GM23248 (cell line): ENCODE data around the gene CTDNEP1. TPM values are rescaled to one million over a fixed set of nuclear protein-coding genes. Genes with fewer than 3 reads are reported as not detected.
A peak's percentile ranks its signal among the peaks of the same experiment; 100 is the strongest.

ENCODE experiments used
- DNase-seq: peaks from one replicate; pipeline ENCODE4 v3.0.0-alpha.2; 2015
- H2AFZ ChIP-seq: fragments of 200-600 bp; sonication (generic); 2 replicates; pipeline ENCODE4 v1.6.1; 2016; ENCODE audit warnings: antibody characterized with exemption
- H3F3A ChIP-seq: fragments of 200-600 bp; sonication (generic); 2 replicates; pipeline ENCODE4 v1.6.1; 2016; ENCODE audit warnings: mild to moderate bottlenecking, antibody characterized with exemption, mixed run types; ENCODE audit not compliant: insufficient read depth
- H3K27ac ChIP-seq: fragments of 200-600 bp; sonication (generic); 2 replicates; pipeline ENCODE4 v1.5.1; 2016; ENCODE audit warnings: mild to moderate bottlenecking
- H3K27me3 ChIP-seq: fragments of 200-600 bp; sonication (generic); replicated peaks from 2 replicates; pipeline ENCODE4 v1.6.1; 2016; ENCODE audit warnings: mild to moderate bottlenecking; ENCODE audit not compliant: insufficient read depth
- H3K36me3 ChIP-seq: fragments of 200-600 bp; sonication (generic); 2 replicates; pipeline ENCODE4 v1.6.1; 2016; ENCODE audit warnings: low read depth, mild to moderate bottlenecking
- H3K4me1 ChIP-seq: fragments of 200-600 bp; sonication (generic); 2 replicates; pipeline ENCODE4 v1.6.1; 2016; ENCODE audit warnings: mild to moderate bottlenecking; ENCODE audit not compliant: insufficient read depth
- H3K4me2 ChIP-seq: fragments of 200-600 bp; sonication (generic); one replicate; pipeline ENCODE4 v1.6.1; 2016; ENCODE audit warnings: mild to moderate bottlenecking; ENCODE audit not compliant: unreplicated experiment
- H3K4me3 ChIP-seq: fragments of 200-600 bp; sonication (generic); 2 replicates; pipeline ENCODE4 v1.5.1; 2016; ENCODE audit warnings: mild to moderate bottlenecking
- H3K79me2 ChIP-seq: fragments of 200-600 bp; sonication (generic); 2 replicates; pipeline ENCODE4 v1.6.1; 2016; ENCODE audit warnings: mild to moderate bottlenecking; ENCODE audit not compliant: insufficient read depth
- H3K9ac ChIP-seq: fragments of 200-600 bp; sonication (generic); 2 replicates; pipeline ENCODE4 v1.6.1; 2016; ENCODE audit warnings: mild to moderate bottlenecking
- H3K9me2 ChIP-seq: fragments of 200-600 bp; sonication (generic); 2 replicates; pipeline ENCODE4 v1.6.1; 2016; ENCODE audit warnings: mixed run types, mild to moderate bottlenecking, moderate library complexity; ENCODE audit not compliant: insufficient read depth
- H3K9me3 ChIP-seq: fragments of 200-600 bp; sonication (generic); one replicate; pipeline ENCODE4 v1.6.1; 2017; ENCODE audit warnings: low read depth
- H4K20me1 ChIP-seq: fragments of 200-600 bp; sonication (generic); 2 replicates; pipeline ENCODE4 v1.6.0; 2016; ENCODE audit not compliant: insufficient read depth
- EZH2 ChIP-seq: fragments of 200-600 bp; sonication (generic); IDR thresholded peaks from 2 replicates; pipeline ENCODE4 v1.6.1; 2018; ENCODE audit warnings: antibody characterized with exemption, mild to moderate bottlenecking; ENCODE audit not compliant: insufficient read depth, poor library complexity, severe bottlenecking
- EZH2phosphoT487 ChIP-seq: fragments of 200-600 bp; sonication (generic); IDR thresholded peaks from 2 replicates; pipeline ENCODE4 v1.6.1; 2018; ENCODE audit warnings: antibody characterized with exemption, moderate library complexity, mild to moderate bottlenecking, low read depth; ENCODE audit not compliant: insufficient read depth
- WGBS, 2 experiments: methylation state at CpG; one replicate each; pipeline ENCODE4 v1.1.6; 2015 to 2017; ENCODE audit warnings: low lambda C conversion rate in 2 of 2, low coverage in 1 of 2; ENCODE audit errors: missing lambda C conversion rate in 2 of 2; 5-methylcytosine and 5-hydroxymethylcytosine counted together
- in situ Hi-C: fragments of 300-500 bp; cut with MboI; formaldehyde crosslinking; loops from 2 replicates; pipeline ENCODE4 v1.15.0; 2020
- polyA plus RNA-seq: library from polyadenylated mRNA; unstranded; fragments of >200 nt; fragmentation: Nextera tagmentation; extraction: Ambion mirVana; gene quantifications from 2 replicates; pipeline ENCODE4 v1.2.1, GENCODE V29; 2016
- total RNA-seq: library from RNA; depleted of rRNA; stranded (reverse); fragments of >200 nt; shearing (Covaris generic); gene quantifications from 2 replicates; pipeline ENCODE4 v1.2.3, GENCODE V29; 2014

The CTDNEP1 gene
- total and polyA plus RNA-seq, 2 experiments from 2014 or later = 30.0 to 38.9 TPM

DNA sequence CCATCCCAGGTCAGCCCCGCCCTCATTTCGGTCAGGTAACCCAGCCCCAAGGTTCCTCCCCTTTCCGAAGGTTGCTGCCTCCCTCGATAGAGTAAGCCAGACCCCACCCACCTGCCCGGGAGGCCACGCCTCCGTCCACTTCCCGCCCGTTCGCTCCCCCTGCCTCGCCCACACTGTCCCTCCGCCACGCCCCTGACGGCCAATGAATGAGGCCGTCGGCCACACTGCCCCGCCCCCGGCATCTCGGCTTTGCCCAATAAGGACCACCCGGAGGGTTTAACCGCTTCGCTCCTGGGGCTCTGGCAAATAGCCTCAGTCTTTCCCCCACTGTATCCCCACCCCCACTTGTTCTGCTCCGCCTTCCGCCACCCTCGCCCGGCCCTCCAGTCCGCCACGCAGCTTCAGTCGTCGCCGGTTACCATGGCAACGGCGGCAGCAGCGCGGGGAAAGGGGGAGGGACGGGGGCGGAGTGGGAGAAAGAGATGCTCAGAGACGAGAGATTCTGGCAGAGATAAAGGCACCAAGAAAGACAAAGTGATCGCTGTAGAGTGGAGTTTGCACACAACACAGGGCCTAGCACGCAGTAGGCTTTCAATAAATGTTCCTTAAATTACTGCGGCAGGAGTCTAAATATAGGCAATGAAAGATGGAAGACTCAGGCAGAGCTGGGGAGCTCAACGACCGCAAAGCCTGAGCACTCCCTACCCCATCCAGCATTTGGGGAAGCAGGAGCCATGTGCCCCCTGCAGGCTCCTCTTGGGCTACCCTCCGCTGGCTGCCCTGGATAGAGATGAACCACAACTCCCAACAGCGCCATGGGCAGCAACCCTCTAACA lies 37.0 kb downstream of the CTDNEP1 start:
- no peak for TF ChIP-seq EZH2phosphoT487
- TF ChIP-seq EZH2 = no peak
- peak overlapping the region; percentile 76 for H3K4me3 ChIP-seq
- H3K9me3 ChIP-seq = no peaks in the 10 kb centered on the region
- peaks cover 34% of the 10 kb centered on the region for H3K4me1 ChIP-seq
- in situ Hi-C loops = no loop called here
- no peaks in the 10 kb centered on the region for H3K27me3 ChIP-seq
- H3K9ac ChIP-seq = peak overlapping the region; percentile 77
- WGBS, 2 experiments = 0 to 1% methylated on average over 37 to 45 of the region's 45 CpGs
- H3K27ac ChIP-seq = peak overlapping the region; percentile 85
- H3K9me2 ChIP-seq = no peaks in the 10 kb centered on the region
- peak overlapping the region; percentile 80 for H3K4me2 ChIP-seq
- H3K36me3 ChIP-seq = no peaks in the 10 kb centered on the region
- DNase-seq = peak; percentile 98
- peaks cover 66% of the 10 kb centered on the region for H3K79me2 ChIP-seq
- peak overlapping the region; percentile 9; the same call in 1 of the 2 replicates for H2AFZ ChIP-seq
- H4K20me1 ChIP-seq = no peaks in the 10 kb centered on the region
- H3F3A ChIP-seq = peaks cover 15% of the 10 kb centered on the region

- no peaks in the 10 kb centered on the region for H3K27me3 ChIP-seq
- H3K79me2 ChIP-seq = peaks cover 72% of the 10 kb centered on the region
- no peaks in the 10 kb centered on the region for H4K20me1 ChIP-seq
- H3K4me2 ChIP-seq = peak overlapping the region; percentile 80
- no peaks in the 10 kb centered on the region for H3K36me3 ChIP-seq
- H3K9me2 ChIP-seq = no peaks in the 10 kb centered on the region
- no peaks in the 10 kb centered on the region for H3K9me3 ChIP-seq
- WGBS, 2 experiments = 6 to 7% methylated on average over 15 of the region's 15 CpGs
- peak; percentile 86 for DNase-seq
- H3K4me3 ChIP-seq = peak overlapping the region; percentile 76
- no peak overlapping the region for H2AFZ ChIP-seq
- TF ChIP-seq EZH2phosphoT487 (no peak), EZH2 (no peak)
- H3K27ac ChIP-seq = peak overlapping the region; percentile 85
- peak overlapping the region; percentile 77 for H3K9ac ChIP-seq
- H3F3A ChIP-seq = peaks cover 15% of the 10 kb centered on the region
- in situ Hi-C loops = no loop called here
- peaks cover 27% of the 10 kb centered on the region for H3K4me1 ChIP-seq
These were observed 37.6 kb downstream of the CTDNEP1 start for GRCh38 chr17:7213895-7214299.

- no peak for DNase-seq
- no peak overlapping the region for H3K9ac ChIP-seq
- H4K20me1 ChIP-seq = no peaks in the 10 kb centered on the region; the same call in 1 of the 2 replicates
- no peaks in the 10 kb centered on the region for H3K36me3 ChIP-seq
- no peak overlapping the region for H3K27ac ChIP-seq
- TF ChIP-seq EZH2 (no peak), EZH2phosphoT487 (no peak)
- no peak overlapping the region for H3K4me2 ChIP-seq
- in situ Hi-C loops = no loop called here
- H3K4me3 ChIP-seq = no peak overlapping the region
- peaks cover 26% of the 10 kb centered on the region for H3K4me1 ChIP-seq
- no peaks in the 10 kb centered on the region for H3K27me3 ChIP-seq
- 46 to 64% methylated on average over 17 to 37 of the region's 37 CpGs for WGBS, 2 experiments
- H3K9me3 ChIP-seq = no peaks in the 10 kb centered on the region
- no peaks in the 10 kb centered on the region for H3K9me2 ChIP-seq
- H2AFZ ChIP-seq = no peak overlapping the region
- peaks cover 15% of the 10 kb centered on the region for H3F3A ChIP-seq
- H3K79me2 ChIP-seq = peaks cover 85% of the 10 kb centered on the region
These were observed 39.9 kb downstream of the CTDNEP1 start for GRCh38 chr17:7211491-7212273.

DNA sequence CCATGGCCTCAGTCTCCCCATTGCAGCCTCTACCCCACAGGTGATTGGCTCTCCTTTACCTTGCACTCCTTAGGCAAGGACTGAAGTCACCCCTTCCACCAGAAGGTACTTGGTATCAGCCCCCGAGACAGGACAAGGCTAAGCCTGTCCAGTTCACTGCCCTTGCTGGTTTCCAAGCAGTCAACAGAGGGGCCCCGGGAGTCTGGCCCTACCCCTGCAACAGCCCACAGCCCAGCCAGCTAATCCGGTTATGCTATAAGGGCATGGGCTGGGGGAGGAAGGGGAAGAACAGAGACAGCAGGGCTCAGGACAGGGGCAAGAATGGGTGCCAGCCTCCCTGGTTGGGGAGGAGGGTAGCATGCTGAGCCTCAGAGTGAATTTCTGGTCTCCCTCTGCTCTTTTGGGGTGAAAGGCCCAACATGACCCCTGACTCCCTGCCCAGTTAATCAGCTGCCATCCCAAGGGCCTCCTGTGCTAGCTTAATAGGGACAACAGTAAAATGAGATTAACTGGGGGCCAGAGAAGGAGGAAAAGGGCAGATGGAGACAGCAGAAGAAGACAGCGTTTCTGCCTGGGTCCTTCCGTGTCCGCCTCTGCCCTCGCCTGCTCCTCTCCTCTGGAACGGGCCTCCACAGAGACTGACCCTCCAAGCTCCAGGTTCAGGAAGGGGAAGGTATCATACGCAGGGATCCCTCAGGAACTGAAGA lies 42.6 kb downstream of the CTDNEP1 start:
- no peak for DNase-seq
- Histone ChIP-seq H4K20me1 (no peaks in the 10 kb centered on the region; the same call in 1 of the 2 replicates), H3K4me3 (no peak overlapping the region), H3K9ac (no peak overlapping the region), H3K4me1 (peaks cover 17% of the 10 kb centered on the region), H3K27ac (no peak overlapping the region), H2AFZ (no peak overlapping the region), H3K79me2 (peaks cover 89% of the 10 kb centered on the region), H3K9me3 (no peaks in the 10 kb centered on the region), H3K36me3 (no peaks in the 10 kb centered on the region), H3F3A (peaks cover 6% of the 10 kb centered on the region; the same call in 1 of the 2 replicates), H3K27me3 (no peaks in the 10 kb centered on the region), H3K9me2 (no peaks in the 10 kb centered on the region), H3K4me2 (no peak overlapping the region)
- no peak for TF ChIP-seq EZH2phosphoT487
- TF ChIP-seq EZH2 = no peak
- in situ Hi-C loops = no loop called here
- WGBS, 2 experiments = 86 to 87% methylated on average over 9 of the region's 9 CpGs
